ENCODE data around the gene MRPL12.

Gene MRPL12

DNA sequence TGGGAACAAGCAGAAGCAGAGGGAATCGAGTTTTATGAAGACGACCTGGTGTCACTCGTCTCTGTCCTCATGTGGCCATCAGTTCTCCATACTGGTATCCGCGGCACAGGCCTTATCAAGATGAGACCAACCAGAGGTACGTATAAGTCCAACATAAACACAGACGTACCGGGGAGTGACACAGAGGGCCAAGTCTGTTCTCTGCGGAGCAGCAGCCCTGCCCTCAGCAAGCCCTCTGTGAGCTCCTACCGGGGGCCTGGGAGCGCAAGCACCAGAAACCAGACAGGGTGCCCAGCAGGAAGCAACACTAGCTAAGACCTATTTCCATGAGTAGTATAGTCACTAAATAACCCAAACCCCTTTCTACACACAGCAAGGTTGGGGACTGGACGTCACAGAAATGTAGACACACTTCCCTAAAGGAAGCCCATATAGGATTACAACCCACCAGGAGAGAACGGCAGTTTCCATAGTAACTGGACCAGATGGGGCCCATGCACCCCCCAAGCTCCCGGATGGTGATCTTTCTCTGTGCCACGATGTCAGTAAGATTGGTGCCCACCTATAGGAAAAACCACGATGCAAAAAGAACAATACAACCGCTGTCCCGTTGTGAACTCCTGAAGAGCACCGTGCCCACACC lies 20.5 kb upstream of the MRPL12 start:
- no peak for FAIRE-seq
- DNase-seq (ENCODE audit: low spot score): no peak

DNA sequence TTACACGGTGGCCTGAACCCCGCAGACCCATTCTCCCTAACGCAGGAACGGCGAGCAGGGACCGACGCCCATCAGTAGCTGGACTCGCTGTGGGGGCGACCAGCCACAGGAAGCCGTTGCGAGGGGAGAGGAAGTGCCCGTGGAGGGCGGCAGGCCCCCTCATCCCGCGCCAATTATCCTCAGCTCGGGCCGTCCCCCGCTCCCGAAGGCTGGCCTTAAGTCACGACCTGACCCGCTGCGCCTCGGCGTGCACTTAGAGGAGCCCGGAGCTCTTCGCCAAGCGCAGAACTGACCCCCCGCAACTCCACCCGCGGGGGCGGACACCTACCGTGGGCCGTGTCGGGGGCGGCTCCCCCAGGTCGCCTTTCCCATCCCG lies 20.0 kb upstream of the MRPL12 start:
- DNase-seq (ENCODE audit: low spot score): no peak
- peak; percentile 73 for FAIRE-seq

DNA sequence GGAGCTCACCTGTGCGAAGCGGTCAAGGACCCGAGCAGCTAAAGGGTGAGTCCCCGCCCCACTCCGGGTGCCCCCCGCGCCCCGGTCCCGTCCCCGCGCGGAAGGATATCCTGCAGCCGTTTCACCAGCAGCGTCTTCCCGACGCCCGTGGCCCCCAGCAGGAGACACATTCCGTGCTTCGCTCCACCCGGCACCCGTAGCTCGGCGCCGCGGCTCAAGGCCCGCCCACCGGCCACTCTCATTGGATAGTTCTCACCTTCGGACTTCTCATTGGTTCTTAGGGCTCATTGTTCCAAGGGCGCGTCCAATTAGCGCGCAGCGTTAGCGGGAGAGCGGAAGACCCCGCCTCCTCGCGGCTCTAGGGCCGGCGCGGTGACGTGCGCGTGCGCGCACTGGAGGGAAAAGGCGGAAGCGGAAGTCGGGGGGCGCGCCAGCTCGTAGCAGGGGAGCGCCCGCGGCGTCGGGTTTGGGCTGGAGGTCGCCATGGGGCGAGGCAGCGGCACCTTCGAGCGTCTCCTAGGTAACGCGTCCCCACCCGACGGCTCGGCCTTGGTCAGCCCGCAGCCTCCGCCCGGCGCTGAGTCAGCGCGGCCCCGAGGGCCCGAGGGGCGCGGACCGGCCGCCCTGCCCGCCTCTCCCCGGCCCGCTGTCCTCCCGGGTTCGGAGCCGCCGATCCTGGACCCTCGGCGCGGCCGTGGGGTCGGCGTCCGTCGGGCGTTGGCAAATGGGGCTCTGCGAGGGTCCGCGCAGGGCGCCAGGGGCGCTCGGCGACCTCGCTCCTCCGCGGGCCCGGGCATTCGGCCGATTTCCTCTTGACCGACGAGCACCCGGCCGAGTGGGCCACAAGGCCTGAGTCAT lies 19.4 kb upstream of the MRPL12 start, which contains the start of the genes ARL16 and HGS:
TSS of gene ARL16 (minus strand) at position 214 of the 858 bp plus-strand sequence. CDS start at position 170, 44 bp downstream.
TSS of gene HGS (plus strand) at position 428 of the 858 bp plus-strand sequence. CDS start at position 484, 56 bp downstream.
- DNase-seq (ENCODE audit: low spot score): peak; percentile 100
- FAIRE-seq: peak; percentile 94

DNA sequence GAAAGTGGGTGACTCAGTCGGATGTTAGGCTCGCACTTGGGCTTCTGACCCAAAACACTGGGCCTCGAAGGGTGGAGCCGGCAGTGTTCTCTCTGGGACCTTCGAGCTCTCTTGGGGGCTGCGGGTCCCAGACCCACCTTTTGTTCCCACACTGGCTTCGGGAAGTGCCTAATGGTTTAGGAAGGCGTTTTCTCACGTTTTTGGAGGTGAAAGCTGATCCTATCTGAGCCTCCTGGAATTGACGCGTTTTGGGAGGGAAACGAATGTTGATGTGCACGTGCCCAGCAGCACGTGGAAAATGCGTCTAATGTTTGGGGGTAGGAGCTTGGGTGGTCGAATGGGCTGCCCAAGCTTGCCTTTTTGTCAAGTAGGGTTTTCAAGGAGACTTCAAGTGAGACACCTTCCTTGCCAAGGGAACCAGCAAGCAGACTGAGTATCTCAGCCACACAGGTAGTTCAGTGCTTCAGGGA lies 18.7 kb upstream of the MRPL12 start:
- FAIRE-seq (no peak), DNase-seq (ENCODE audit: low spot score) (no peak)

DNA sequence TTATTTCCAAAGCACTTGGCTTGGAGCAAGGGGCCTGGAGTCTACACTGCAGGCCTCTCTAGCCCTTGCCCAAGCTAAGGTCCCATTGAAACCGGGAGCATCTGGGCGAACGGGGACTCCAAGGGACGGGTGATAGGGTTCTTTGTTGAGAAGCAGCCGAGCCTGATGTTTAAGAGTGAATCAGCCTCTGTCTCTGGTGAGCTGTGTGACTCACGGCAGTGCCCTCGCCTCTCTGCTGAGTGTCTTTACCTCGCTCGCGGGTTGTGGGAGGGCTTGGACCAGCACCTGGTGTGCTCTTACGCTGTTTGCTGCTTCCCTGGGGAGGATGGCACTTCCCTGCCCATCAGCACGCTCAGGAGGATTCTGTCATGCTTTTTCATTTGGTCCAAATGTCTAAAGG lies 18.1 kb upstream of the MRPL12 start:
- FAIRE-seq (peak; percentile 17), DNase-seq (ENCODE audit: low spot score) (no peak)

DNA sequence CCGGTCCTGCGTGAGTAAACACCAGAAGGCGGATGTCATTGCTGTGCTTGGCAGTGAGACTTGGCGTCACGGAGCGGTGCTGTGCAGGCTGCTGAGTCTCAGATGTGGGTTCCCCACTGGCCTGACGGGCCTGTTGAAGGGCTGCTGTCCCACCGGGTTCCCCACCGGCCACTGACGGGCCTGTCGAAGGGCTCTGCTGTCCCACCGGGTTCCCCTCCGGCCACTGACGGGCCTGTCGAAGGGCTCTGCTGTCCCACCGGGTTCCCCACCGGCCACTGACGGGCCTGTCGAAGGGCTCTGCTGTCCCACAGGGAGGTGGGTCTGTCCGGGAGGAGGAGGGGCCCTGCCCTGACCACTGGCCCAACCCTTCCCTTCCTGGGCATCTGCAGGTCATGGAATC lies 16.6 kb upstream of the MRPL12 start:
- FAIRE-seq (no peak), DNase-seq (ENCODE audit: low spot score) (no peak)

DNA sequence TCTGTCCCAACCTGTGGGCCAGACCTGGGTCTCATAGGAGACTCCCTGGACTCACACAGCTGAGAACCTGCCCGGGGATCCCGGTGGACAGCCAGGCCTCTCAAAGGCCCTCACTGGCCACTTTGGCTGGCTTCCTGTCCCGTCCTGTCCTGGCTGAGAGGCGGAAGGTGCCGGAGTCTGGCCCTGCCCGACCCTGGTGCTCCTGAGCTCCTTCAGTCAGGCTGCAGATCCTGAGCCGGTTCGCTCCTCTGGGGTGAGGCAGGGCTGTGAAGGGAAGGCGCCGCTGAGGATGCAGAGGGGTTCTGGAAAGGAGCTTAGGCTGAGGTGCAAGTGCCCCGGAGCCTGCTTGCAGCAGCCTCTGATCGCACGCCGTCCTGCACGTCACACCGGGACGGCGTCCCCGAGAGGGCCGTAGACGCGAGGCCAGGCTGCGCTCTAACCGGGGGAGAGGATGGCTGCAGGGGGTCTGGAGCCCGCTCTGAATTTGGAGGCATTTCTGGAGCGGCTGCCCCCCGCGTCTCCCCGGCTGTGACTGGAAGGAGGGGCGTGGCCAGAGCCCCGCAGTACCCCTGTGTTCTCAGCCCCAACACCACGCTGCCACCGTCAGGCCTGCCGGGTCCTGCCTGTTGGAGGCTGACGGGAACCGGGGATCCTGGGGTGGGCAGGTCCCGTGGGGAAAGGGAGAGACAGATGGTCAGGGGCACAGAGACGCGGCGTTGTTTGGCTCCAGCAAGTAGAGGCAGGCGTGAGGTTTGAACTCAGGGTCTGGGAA lies 15.2 kb upstream of the MRPL12 start:
- FAIRE-seq (no peak), DNase-seq (ENCODE audit: low spot score) (no peak)

GRCh38 chr17:81688616-81689015 lies 14.6 kb upstream of the MRPL12 start:
- no peak for FAIRE-seq
- DNase-seq (ENCODE audit: low spot score): no peak

DNA sequence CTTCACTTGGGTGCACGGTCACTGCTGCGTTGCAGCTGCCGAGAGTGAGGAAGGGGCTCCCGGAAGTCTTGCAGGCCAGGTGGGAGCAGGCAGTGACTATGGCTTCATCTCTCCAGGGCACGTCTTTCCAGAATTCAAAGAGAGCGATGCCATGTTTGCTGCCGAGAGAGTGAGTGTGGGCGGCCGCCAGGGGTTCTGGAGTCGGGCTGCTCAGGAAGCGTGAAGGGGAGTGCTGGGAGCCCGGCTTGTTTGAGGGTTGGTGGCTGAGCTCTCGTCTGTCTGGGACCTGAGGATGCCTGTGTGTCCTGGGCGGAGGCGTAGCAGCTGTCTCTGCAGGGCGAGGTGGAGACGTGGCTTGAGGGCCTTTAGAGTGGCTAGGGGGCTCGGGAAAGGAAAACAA lies 13.1 kb upstream of the MRPL12 start:
- DNase-seq (ENCODE audit: low spot score) (no peak), FAIRE-seq (no peak)

DNA sequence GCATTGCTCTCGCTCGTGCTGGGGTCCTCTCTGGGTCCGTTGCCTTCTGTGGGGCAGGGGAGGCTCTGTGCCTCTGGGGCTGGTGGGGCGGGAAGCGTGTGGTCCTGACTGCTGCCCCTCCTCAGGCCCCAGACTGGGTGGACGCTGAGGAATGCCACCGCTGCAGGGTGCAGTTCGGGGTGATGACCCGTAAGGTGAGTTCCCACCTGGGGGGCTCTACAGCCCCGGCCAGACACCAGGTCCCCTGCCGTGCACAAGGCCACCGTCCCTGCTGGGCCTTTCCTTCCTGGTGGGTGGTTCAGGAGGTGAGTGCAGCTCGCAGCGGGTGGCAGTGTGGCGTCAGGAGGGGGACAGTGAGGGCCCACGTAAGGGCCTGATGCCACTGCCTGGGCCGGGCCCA lies 12.6 kb upstream of the MRPL12 start:
- DNase-seq (ENCODE audit: low spot score) (no peak), FAIRE-seq (peak; percentile 55)

- FAIRE-seq (no peak), DNase-seq (ENCODE audit: low spot score) (no peak)
These were observed 12.0 kb upstream of the MRPL12 start for GRCh38 chr17:81691196-81691595.

- DNase-seq (ENCODE audit: low spot score) (no peak), FAIRE-seq (no peak)
These were observed 11.6 kb upstream of the MRPL12 start for GRCh38 chr17:81691608-81692007.

- DNase-seq (ENCODE audit: low spot score) (no peak), FAIRE-seq (no peak)
These were observed 9.5 kb upstream of the MRPL12 start for GRCh38 chr17:81693509-81694210.

- no peak for FAIRE-seq
- no peak for DNase-seq (ENCODE audit: low spot score)
These were observed 8.4 kb upstream of the MRPL12 start for GRCh38 chr17:81694810-81695209.

DNA sequence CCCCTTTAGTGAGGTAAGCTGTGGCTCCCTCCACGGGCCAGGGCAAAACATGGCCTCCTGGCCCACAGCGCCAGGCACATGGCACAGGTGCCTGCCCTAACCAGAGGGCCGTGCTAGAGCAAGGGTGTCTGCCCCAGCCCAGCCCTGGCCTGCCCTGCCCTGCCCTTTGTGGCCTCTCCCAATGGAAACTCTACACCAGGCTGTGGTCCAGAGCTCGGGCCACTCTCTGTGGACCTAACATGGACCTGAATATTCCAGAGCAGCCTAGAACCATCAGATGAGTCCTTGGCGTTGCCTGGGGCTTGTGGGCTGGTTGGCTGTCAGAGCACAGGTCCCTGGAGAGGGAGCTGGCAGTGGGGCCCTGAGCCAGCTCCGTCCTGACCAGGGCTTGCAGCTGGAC lies 8.0 kb upstream of the MRPL12 start:
- no peak for DNase-seq (ENCODE audit: low spot score)
- FAIRE-seq: no peak

DNA sequence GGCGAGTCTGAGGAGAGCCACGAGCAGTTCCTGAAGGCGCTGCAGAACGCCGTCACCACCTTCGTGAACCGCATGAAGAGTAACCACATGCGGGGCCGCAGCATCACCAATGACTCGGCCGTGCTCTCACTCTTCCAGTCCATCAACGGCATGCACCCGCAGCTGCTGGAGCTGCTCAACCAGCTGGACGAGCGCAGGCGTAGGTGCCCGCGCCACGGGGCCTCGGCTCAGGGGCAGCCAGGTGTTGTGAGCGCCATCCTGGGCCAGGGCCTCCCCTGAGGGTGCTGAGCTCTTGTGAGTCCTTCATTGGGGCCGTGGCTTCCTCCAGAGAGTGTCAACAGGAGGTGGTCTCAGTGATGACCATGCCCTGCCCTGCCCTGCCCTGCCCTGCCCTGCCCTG lies 7.4 kb upstream of the MRPL12 start:
- FAIRE-seq: peak; percentile 40

DNA sequence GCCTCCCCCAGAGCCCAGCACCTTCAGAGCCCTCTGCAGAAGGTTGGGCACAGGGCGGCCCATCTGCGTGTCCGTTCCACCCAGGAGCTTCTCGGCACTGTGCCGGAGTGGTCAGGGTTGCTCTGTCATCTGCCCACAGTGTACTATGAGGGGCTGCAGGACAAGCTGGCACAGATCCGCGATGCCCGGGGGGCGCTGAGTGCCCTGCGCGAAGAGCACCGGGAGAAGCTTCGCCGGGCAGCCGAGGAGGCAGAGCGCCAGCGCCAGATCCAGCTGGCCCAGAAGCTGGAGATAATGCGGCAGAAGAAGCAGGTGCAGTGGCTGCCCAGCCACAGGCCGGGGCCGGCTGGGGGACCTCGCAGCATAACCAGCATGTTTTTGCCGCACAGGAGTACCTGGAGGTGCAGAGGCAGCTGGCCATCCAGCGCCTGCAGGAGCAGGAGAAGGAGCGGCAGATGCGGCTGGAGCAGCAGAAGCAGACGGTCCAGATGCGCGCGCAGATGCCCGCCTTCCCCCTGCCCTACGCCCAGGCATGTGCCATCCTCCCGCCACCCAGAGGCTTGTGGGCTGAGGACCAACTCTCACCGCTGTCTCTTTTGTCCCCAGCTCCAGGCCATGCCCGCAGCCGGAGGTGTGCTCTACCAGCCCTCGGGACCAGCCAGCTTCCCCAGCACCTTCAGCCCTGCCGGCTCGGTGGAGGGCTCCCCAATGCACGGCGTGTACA lies 6.8 kb upstream of the MRPL12 start:
- no peak for FAIRE-seq
- DNase-seq (ENCODE audit: low spot score): no peak

More for the DNA sequence above, 7.4 kb upstream of the MRPL12 start:
- DNase-seq (ENCODE audit: low spot score): no peak

DNA sequence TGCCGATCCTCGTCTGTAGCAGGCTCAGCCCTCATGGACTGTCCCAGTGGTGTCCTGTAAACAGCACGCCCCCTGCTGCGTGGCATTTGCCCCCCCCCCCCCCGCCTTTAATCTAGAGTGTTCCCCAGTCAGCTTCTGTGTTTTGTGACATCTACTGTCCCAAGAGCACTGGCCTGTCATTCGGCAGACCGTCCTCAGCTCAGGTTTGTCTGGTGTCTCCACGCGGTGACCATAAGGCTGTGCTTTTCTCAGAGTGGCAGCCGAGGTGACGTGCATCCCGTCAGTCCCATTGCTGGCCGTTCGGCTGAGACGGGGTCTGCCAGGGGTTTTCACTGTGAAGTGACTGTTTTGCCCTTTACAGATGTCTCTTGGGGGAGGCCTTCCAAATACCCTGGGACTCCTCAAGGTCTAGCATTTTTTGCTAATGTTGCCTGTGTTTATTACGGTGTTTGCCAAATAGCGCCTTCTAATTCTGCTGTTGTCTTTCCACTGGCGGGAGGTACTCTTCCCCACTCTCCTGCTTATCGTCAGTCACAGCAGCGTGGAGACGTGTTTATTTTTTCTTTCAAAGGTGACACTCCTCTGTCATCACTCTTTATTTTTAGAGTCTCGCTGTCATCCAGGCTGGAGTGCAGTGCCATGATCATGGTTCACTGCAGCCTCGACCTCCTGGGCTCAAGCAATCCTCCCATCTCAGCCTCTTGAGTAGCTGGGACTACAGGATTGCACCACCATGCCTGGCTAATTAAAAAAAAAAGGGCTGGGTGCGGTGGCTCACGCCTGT lies 5.7 kb upstream of the MRPL12 start:
- no peak for DNase-seq (ENCODE audit: low spot score)
- FAIRE-seq: peak; percentile 9

DNA sequence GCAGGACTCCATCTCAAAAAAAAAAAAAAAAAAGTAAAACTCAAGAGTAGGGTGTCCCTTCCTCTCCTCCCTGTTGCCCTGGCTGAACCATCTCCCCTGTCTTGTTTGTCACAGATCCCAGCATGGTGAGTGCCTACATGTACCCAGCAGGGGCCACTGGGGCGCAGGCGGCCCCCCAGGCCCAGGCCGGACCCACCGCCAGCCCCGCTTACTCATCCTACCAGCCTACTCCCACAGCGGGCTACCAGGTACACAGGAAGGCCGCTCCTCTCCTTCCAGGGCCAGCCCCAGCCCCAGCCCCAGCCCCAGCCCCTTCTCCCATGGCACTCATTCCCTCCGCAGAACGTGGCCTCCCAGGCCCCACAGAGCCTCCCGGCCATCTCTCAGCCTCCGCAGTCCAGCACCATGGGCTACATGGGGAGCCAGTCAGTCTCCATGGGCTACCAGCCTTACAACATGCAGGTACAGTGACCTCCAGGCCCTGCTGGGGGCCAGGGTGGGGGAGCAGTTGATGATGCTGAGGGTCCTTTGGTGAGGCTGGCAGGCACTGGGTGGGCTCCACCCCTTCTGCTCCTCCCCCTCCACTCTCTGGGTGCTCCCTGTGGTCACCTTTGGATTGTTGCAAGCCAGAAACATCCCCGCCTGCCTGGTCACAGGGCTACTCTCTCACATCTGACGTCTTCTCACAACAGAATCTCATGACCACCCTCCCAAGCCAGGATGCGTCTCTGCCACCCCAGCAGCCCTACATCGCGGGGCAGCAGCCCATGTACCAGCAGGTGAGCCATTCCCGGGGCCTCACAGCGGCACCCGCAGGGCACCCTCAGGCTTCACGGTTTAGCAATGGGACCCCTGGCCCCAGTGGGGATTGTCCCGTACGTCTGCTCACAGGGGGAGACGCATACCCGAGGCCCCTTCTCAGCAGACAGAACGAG lies 2.5 kb upstream of the MRPL12 start:
- DNase-seq (ENCODE audit: low spot score) (no peak), FAIRE-seq (no peak)
